Measurements from ENCODE around the gene TMPRSS13. TPM values are rescaled to one million over a fixed set of nuclear protein-coding genes. Genes with fewer than 3 reads are reported as not detected.

Gene TMPRSS13
- total RNA-seq, 1 experiment from 2014 or later: 0.50 TPM

- no peak overlapping the region for H2BK12ac ChIP-seq (ENCODE audit: insufficient read length, low read depth, low read length)
- H3K56ac ChIP-seq (ENCODE audit: insufficient read length, low read depth, low read length): no peak overlapping the region
- H2BK15ac ChIP-seq (ENCODE audit: low read depth, low read length): no peak overlapping the region
- no peak overlapping the region for H4K5ac ChIP-seq (ENCODE audit: insufficient read length, low read depth, low read length)
- Mint-ChIP-seq H3K27me3 (ENCODE audit: low read depth) (no peaks in the 10 kb centered on the region; the same call in none of the 2 replicates), H3K4me1 (peaks cover 24 to 43% of the 10 kb centered on the region in 2 experiments), H3K4me3 (no peak overlapping the region), H3K9me3 (peaks cover 6 to 10% of the 10 kb centered on the region in 2 experiments), H3K27ac (no peak overlapping the region), H3K36me3 (ENCODE audit: insufficient read depth in 1 of 3, low read depth in 3 of 3) (peaks cover 0 to 17% (median 15%) of the 10 kb centered on the region in 3 experiments; a peak in 6 of 7 replicates)
- no peaks in the 10 kb centered on the region for H3K79me1 ChIP-seq (ENCODE audit: insufficient read depth, low read depth, low read length, poor library complexity, severe bottlenecking)
- H3K27me3 ChIP-seq (ENCODE audit: insufficient read depth, low read length): no peaks in the 10 kb centered on the region
- no peak overlapping the region for H3T11ph ChIP-seq (ENCODE audit: low read length)
- H4K20me1 ChIP-seq (ENCODE audit: control insufficient read depth, insufficient read depth, insufficient read length): no peaks in the 10 kb centered on the region
- H3K4me2 ChIP-seq (ENCODE audit: insufficient read depth, insufficient read length, low read length): no peak overlapping the region
- no peaks in the 10 kb centered on the region for H3K9me3 ChIP-seq (ENCODE audit: control insufficient read depth, low read depth, low read length)
- no peak for TF ChIP-seq CTCF (conservative IDR thresholded peaks at IDR 0.05)
- no peak overlapping the region for H3K27ac ChIP-seq (ENCODE audit: insufficient read length, low read depth, low read length)
- peak; percentile 12 for DNase-seq
- no peak overlapping the region for H2AK5ac ChIP-seq (ENCODE audit: insufficient read length, low read length)
- no peak overlapping the region for H2BK20ac ChIP-seq (ENCODE audit: low read depth, low read length, poor library complexity, severe bottlenecking)
- H3K4ac ChIP-seq (ENCODE audit: low read depth, low read length): no peak overlapping the region
- H3K14ac ChIP-seq (ENCODE audit: insufficient read depth, low read length): no peak overlapping the region
- no peak overlapping the region for H2BK5ac ChIP-seq (ENCODE audit: insufficient read length, low read length)
- no peaks in the 10 kb centered on the region for H3K79me2 ChIP-seq (ENCODE audit: insufficient read depth, low read length)
- H2BK120ac ChIP-seq (ENCODE audit: low read depth, low read length, poor library complexity, severe bottlenecking): no peak overlapping the region
- peaks cover 2% of the 10 kb centered on the region; the same call in 1 of the 2 replicates for H3K4me1 ChIP-seq (ENCODE audit: insufficient read depth, low read length)
- H4K8ac ChIP-seq (replicated peaks; ENCODE audit: insufficient read length, low read depth, low read length): no peak overlapping the region
- WGBS (ENCODE audit: extremely low coverage, insufficient read length, low lambda C conversion rate): no CpG with 5 or more reads among the region's 13 CpGs
- no peak overlapping the region for H3K23ac ChIP-seq (ENCODE audit: insufficient read length, low read depth, low read length)
- H4K91ac ChIP-seq (ENCODE audit: insufficient read length, low read depth, low read length): no peak overlapping the region
- no peak overlapping the region for H3K18ac ChIP-seq (ENCODE audit: insufficient read length, low read depth, low read length)
- no peak overlapping the region for H2AFZ ChIP-seq (ENCODE audit: low read length)
- no peak overlapping the region for H3K9ac ChIP-seq (ENCODE audit: extremely low read depth, insufficient read length, low read length)
- H3K23me2 ChIP-seq (ENCODE audit: insufficient read length, low read depth, low read length, poor library complexity, severe bottlenecking): no peaks in the 10 kb centered on the region
These were observed 73.1 kb downstream of the TMPRSS13 start for GRCh38 chr11:117855912-117856651.
